K562 (cell line): ENCODE measurements around the gene ZNF224. TPM values are rescaled to one million over a fixed set of nuclear protein-coding genes. Genes with fewer than 3 reads are reported as not detected.
"Not testable (repeated sequence)": the region's sequence is repeated elsewhere in the genome, so short reads cannot be mapped to it uniquely, and the experiment has no call there.

Experiments
- ATAC-seq: fragments of 200-7000 bp; cut with Tn5 transposase; 3 replicates; pipeline ENCODE4 v1.9.1; 2020; ENCODE audit warnings: moderate library complexity
- BruUV-seq: library from RNA; stranded (reverse); fragments of 400-500 nt; replicated peaks from 2 replicates; lab custom pipeline; 2021; lab: Mats Ljungman, UMichigan
- CTCF ChIA-PET: fragments of 300-600 bp; formaldehyde crosslinking; extraction: SDS; loops from one replicate; lab custom pipeline; 2021; ENCODE audit warnings: low intra/inter-chr PET ratio; lab: Yijun Ruan, JAX
- POLR2A ChIA-PET: fragments of 300-600, 350-650 bp; sonication (Branson Sonifier 250); formaldehyde crosslinking; extraction: SDS; loops from one replicate; lab custom pipeline; 2021; ENCODE audit warnings: antibody characterized with exemption, inconsistent platforms; lab: Yijun Ruan, JAX
- DNase-seq, 4 experiments: peaks; one replicate each; pipeline versions ENCODE4 v3.0.0 to v3.0.0-alpha.2; 2011 to 2018; ENCODE audit warnings: low spot score in 3 of 4, mixed read lengths in 3 of 4; ENCODE audit errors: extremely low read depth in 1 of 4
- FAIRE-seq: peaks from 2 replicates; lab custom pipeline; 2011; peaks lifted over from hg19 to GRCh38; lab: Jason Lieb, UNC
- H2AFZ ChIP-seq: 2 replicates; pipeline ENCODE4 v1.6.0; 2011; ENCODE audit warnings: low read depth, low read length, control low read depth, inconsistent platforms
- H3K27ac ChIP-seq: fragments of 200-600 bp; 3 replicates; pipeline ENCODE4 v1.8.0; 2011; ENCODE audit warnings: low read depth, mild to moderate bottlenecking, control low read depth, inconsistent platforms, low read length, moderate library complexity, mixed read lengths; ENCODE audit errors: extremely low read depth
- H3K27me3 ChIP-seq, 2 experiments: fragments of 300-600 bp in 1 of 2; 2 replicates in 1 of 2; 3 replicates in 1 of 2; pipeline versions ENCODE4 v1.6.0 to v1.8.0; 2011; ENCODE audit warnings: inconsistent platforms in 2 of 2, low read length in 2 of 2, mild to moderate bottlenecking in 1 of 2, mixed read lengths in 1 of 2, moderate library complexity in 1 of 2; ENCODE audit not compliant: control insufficient read depth in 2 of 2, insufficient read depth in 2 of 2
- H3K36me3 ChIP-seq: fragments of 300-600 bp; 3 replicates; pipeline ENCODE4 v1.8.0; 2011; ENCODE audit warnings: mild to moderate bottlenecking, low read length, inconsistent platforms; ENCODE audit not compliant: control insufficient read depth, insufficient read depth
- H3K4me1 ChIP-seq, 2 experiments: fragments of 200-600 bp in 1 of 2; replicated peaks in 1 of 2; 2 replicates in 1 of 2; 3 replicates in 1 of 2; pipeline versions ENCODE4 v1.5.1 to v1.8.0; 2011; ENCODE audit warnings: inconsistent platforms in 2 of 2, low read length in 2 of 2, mild to moderate bottlenecking in 1 of 2, mixed read lengths in 1 of 2, moderate library complexity in 1 of 2; ENCODE audit not compliant: control insufficient read depth in 2 of 2, insufficient read depth in 2 of 2
- H3K4me2 ChIP-seq: 2 replicates; pipeline ENCODE4 v1.6.1; 2011; ENCODE audit warnings: low read length, control low read depth, inconsistent platforms, mixed read lengths; ENCODE audit not compliant: insufficient read depth
- H3K4me3 ChIP-seq: fragments of 200-600 bp; sonication (generic), shearing (Covaris generic); 2 replicates; pipeline ENCODE4 v1.5.1; 2016; ENCODE audit warnings: control low read depth, inconsistent platforms
- H3K79me2 ChIP-seq: fragments of 200-600 bp; 3 replicates; pipeline ENCODE4 v1.8.0; 2011; ENCODE audit warnings: low read length, inconsistent platforms; ENCODE audit not compliant: control insufficient read depth, insufficient read depth
- H3K9ac ChIP-seq, 2 experiments: 2 replicates each; pipeline versions ENCODE4 v1.6.0 to v1.6.1; 2011; ENCODE audit warnings: low read depth in 2 of 2, low read length in 2 of 2, control low read depth in 1 of 2, inconsistent platforms in 1 of 2, mild to moderate bottlenecking in 1 of 2, mixed read lengths in 1 of 2; ENCODE audit not compliant: insufficient read depth in 1 of 2
- H3K9me1 ChIP-seq: one replicate; pipeline ENCODE4 v1.6.0; 2011; ENCODE audit warnings: inconsistent platforms, mild to moderate bottlenecking, low read length, moderate library complexity; ENCODE audit not compliant: control insufficient read depth, insufficient read depth
- H3K9me3 ChIP-seq: replicated peaks from 2 replicates; pipeline ENCODE4 v1.5.1; 2011; ENCODE audit warnings: low read depth, low read length, inconsistent platforms; ENCODE audit not compliant: control insufficient read depth, insufficient read depth
- H4K20me1 ChIP-seq: replicated peaks from 2 replicates; pipeline ENCODE4 v1.6.1; 2011; ENCODE audit warnings: low read length, inconsistent platforms, mixed read lengths; ENCODE audit not compliant: control insufficient read depth, insufficient read depth
- ZNF518B ChIP-seq: fragments of 250-450 bp; sonication (Bioruptor Pico); IDR thresholded peaks from 2 replicates; pipeline ENCODE4 v1.5.0; 2021; ENCODE audit warnings: mild to moderate bottlenecking, moderate library complexity
- ZNF75A ChIP-seq: fragments of 450-650 bp; formaldehyde crosslinking; IDR thresholded peaks from 2 replicates; pipeline ENCODE4 v1.4.0; 2020; ENCODE audit warnings: mild to moderate bottlenecking
- WGBS: fragments of 100-300 bp; shearing (Covaris generic); methylation state at CpG from one replicate; pipeline ENCODE4 v1.1.6; 2016; ENCODE audit warnings: low coverage, mixed read lengths; ENCODE audit not compliant: insufficient coverage; ENCODE audit errors: missing lambda C conversion rate; 5-methylcytosine and 5-hydroxymethylcytosine counted together
- in situ Hi-C: fragments of 300-500 bp; cut with MboI; formaldehyde crosslinking; loops from 4 replicates; pipeline ENCODE4 v1.15.0; 2018; ENCODE audit warnings: inconsistent platforms, mixed read lengths
- intact Hi-C: fragments of 100-400 bp; cut with micrococcal nuclease; formaldehyde crosslinking; loops from 2 replicates; pipeline ENCODE4 v1.14.2; 2022
- polyA plus RNA-seq, 8 experiments: library from polyadenylated mRNA; depleted of rRNA in 4 of 8; stranded (reverse) in 5 of 8; unstranded in 3 of 8; fragments of >200 nt; fragmentation: Nextera tagmentation in 2 of 8; fragmentation: Illumina TruSeq in 1 of 8; extraction: Ambion mirVana in 2 of 8; extraction: Trizol in 1 of 8; gene quantifications; 2 replicates each; pipeline versions ENCODE4 v1.2.1 to v1.2.3, GENCODE V29; 2011 to 2014; ENCODE audit warnings: inconsistent platforms in 1 of 8, missing spikeins in 1 of 8
- total RNA-seq, 7 experiments: library from RNA; depleted of rRNA in 6 of 7; stranded (reverse); fragments of >200 nt in 6 of 7; fragmentation: Illumina TruSeq in 2 of 7; extraction: Trizol in 2 of 7; gene quantifications; 2 replicates each; pipeline versions ENCODE4 v1.2.1 to v1.2.3, GENCODE V29; 2011 to 2021; ENCODE audit warnings: low replicate concordance in 1 of 7

Gene ZNF224
- total and polyA plus RNA-seq, 9 of the 15 experiments (the other 6 are each of a cell fraction or from before 2014, with no cell fraction given), result 4.4 to 15.6 (median 10.0) TPM

GRCh38 chr19:44121162-44121561 lies 27.0 kb downstream of the ZNF224 start:
- CTCF ChIA-PET, H3K27ac ChIP-seq, intact Hi-C loops, ATAC-seq, H3K4me2 ChIP-seq, POLR2A ChIA-PET, FAIRE-seq, H3K9ac ChIP-seq, BruUV-seq, DNase-seq, H3K4me1 ChIP-seq, H3K9me1 ChIP-seq, H3K27me3 ChIP-seq, H3K36me3 ChIP-seq, H4K20me1 ChIP-seq, H2AFZ ChIP-seq, H3K4me3 ChIP-seq, in situ Hi-C loops, H3K9me3 ChIP-seq, H3K79me2 ChIP-seq: not testable (repeated sequence)
- 17% methylated on average over 4 of the region's 4 CpGs for WGBS

GRCh38 chr19:44131955-44132354 lies 37.8 kb downstream of the ZNF224 start:
- Histone ChIP-seq H3K79me2 (no peaks in the 10 kb centered on the region), H3K9ac (no peak overlapping the region), H3K9me3 (peaks cover 11% of the 10 kb centered on the region)
- in situ Hi-C loops, result no loop called here
- DNase-seq, result no peak
- TF ChIP-seq ZNF518B (no peak), ZNF75A (CRISPR knock-in tag) (peak; percentile 95)
- TF ChIP-seq, all 486 proteins: peak for 1
- H3K9me1 ChIP-seq, result no peaks in the 10 kb centered on the region
- WGBS, result 22% methylated on average over 5 of the region's 5 CpGs
- H3K27ac ChIP-seq, result no peak overlapping the region
- BruUV-seq, result no TSS peak
- no peaks in the 10 kb centered on the region; the same call in 2 of the 3 replicates for H3K36me3 ChIP-seq
- H4K20me1 ChIP-seq, result no peaks in the 10 kb centered on the region
- FAIRE-seq (no peak), ATAC-seq (no peak)
- ChIA-PET CTCF (no interaction called here), POLR2A (no interaction called here)
- no peak overlapping the region for H3K4me3 ChIP-seq
- H3K27me3 ChIP-seq, result no peaks in the 10 kb centered on the region
- intact Hi-C loops, result no loop called here
- H3K4me2 ChIP-seq, result no peak overlapping the region
- H3K4me1 ChIP-seq, result no peaks in the 10 kb centered on the region
- no peak overlapping the region for H2AFZ ChIP-seq
